Activated CD4-positive, alpha-beta T cell treated with anti-CD3 and anti-CD28 coated beads, Interleukin-10, Interleukin-2, amounts not matched to agents 100 ng/mL and 50 ng/mL, durations not matched to agents 16 hours and 8 hours (primary cell): ENCODE data around the gene ARPC2.

ENCODE experiments used
- DNase-seq: peaks from one replicate; pipeline ENCODE4 v3.0.0-alpha.2; 2020

ARPC2 gene

GRCh38 chr2:218256612-218257350 is 39.8 kb downstream of the ARPC2 start:
- DNase-seq: no peak

DNA sequence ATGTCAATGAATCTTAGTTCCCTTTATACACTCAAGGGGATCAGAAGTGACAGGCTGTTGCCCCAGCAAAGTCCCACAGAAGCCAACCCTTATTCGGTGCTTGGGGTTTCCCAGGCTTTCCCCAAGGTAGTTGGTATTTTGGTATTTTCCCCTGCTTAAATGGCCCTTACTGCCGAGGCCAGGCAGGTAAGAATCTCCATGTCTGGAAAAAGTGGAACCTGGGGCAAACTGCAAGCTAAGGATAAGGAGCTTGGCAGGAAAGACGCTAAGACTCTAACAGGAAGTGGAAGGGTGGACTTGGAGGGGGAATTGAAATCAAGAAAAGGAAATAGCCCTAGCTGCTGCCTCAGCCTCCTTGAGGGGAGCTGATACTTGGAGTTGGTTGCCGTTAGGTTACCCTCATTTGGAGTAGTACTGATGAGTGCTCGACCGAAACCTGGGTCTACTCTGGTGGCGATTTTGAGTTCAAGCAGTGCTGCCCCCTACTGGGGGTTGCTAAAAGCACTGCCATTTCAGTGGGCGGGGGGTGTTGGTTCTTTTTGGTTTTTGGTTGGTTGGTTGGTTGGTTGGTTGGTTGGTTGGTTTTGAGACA is 40.5 kb downstream of the ARPC2 start:
- DNase-seq: peak; percentile 77

DNA sequence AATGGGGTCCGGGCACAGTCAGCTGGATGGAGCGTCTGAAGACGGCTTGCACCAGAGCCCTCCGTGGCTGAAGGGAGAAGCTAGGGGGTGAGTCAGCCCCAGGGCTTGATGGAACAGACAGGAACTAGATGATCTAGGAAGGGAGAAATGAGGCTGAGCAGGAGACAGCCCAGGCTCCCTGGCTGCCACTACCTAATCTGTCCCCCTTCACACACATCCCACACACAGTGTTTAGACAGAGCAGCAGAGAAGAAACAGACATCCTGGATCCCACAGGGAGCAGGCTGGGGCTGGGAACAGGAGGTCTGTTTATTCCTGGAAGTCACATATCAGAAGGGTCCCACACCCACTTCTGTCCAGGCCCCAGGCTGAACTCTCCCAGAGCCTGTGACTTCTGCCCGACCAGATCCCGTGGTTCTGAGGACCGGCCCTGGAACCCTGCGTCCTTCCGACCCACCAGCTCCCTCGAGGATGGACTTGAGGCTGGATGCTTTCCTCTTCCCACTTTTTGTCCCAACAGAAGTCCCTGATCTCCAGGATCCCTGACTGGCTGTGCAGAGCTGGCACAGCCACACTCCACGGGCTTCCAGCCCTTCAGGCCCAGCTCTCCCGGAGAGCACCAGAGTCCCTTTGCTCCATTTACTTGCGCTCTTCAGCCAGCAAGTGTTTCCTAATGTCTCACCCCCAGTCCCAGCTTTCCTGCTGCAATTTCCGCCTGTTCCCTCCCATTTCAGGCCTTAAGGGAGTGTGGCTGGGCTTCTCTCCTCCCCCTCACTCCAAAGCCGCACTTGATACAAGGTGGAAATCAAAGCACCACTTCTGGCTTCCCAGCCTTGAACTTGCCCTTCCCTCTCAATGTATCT is 42.3 kb downstream of the ARPC2 start:
- DNase-seq: no peak

DNA sequence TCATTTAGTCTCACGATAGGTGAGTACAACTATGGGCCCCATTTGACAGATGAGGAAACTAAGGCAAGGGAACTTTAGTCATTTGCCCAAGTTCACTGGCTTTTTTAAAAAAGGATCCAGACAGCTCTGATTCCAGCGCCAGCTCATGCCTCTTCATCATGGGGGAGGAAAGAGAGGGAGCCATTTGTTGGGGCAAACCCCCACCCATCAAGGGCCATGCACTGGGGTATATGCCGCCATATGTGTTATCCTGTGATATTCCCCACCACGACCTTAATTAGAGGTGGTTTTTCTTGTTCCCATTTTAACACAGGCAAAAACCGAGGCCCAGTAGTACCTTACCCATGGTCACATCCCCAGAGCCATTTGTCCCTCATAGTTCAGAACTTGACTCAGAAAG is 43.2 kb downstream of the ARPC2 start:
- DNase-seq: no peak

DNA sequence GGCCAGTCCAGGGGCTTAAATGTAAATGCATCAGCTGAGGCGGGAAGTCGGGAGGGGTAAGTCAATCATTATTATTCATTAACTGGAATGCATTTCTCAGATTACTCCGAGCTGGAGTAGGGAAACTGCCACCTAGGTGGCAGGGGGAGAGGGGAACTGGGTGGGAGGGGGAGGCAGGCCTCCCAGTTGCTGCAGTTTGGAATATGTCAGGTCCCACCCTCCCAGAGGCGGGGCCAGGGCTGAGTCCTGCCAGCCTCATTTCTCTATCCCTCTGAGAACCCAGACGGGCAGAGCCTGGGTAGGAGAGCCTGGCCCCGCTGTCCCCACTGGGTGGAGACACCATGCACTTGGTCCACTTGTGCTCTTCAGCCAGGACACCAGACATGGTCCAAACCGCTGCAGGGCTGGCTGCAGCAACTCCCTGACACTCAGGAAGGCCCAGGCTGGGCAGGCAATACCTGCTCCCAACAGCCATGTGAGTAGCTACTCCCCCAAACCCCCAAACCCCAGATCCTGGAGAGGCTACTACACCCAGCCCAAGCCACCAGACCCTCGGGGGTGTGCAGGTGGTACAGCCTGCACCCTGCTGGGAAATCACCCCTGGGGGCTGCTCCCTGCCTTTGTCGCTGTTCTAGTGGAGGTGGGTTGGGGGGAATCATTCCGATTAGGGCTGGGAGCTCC is 43.9 kb downstream of the ARPC2 start, which contains the start of gene GPBAR1:
TSS of gene GPBAR1 (plus strand) at position 274 of the 681 bp plus-strand sequence. CDS start 1,710 bp downstream, outside the sequence.
- no peak for DNase-seq

DNA sequence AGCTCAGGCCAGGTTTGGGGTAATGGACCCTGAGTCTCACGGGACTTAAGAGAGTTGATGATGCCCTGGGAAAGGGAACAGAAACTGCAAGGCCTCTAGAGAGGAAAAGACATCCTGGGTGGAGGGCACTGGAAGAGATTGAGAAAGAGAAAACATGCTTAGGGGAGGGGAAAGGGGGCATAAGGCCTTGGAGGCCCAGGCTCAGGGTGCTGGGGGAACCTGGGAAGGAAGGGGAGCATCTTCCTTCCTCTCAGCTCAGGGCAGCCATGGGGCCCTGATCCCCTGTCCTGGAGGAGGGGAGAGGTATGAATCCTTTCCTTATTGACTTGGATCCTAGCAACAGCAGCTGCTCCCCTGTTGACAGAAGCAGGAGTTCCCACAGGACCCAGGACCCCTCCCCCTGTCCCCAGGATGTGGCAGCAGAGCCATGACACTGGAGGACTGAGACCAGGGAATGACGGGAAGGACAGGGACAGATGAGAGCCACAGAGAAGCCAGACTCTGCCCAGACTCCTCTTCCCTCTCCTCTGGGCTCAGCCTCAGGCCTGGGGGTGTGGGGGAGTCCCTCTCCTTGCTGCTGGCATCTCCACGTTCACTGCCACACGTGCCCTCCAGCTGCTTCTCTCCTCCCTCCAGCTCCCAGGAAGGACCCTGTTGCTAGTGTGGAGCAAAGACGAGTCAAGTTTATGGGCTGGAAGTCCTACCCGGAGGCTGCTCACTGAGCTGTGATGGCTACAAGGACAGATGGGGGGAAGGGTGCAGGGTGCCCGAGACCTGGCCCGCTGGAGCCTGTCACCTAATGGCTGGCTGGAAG is 44.6 kb downstream of the ARPC2 start:
- DNase-seq: no peak

- no peak for DNase-seq
These were observed 45.2 kb downstream of the ARPC2 start for GRCh38 chr2:218262237-218262600.

DNA sequence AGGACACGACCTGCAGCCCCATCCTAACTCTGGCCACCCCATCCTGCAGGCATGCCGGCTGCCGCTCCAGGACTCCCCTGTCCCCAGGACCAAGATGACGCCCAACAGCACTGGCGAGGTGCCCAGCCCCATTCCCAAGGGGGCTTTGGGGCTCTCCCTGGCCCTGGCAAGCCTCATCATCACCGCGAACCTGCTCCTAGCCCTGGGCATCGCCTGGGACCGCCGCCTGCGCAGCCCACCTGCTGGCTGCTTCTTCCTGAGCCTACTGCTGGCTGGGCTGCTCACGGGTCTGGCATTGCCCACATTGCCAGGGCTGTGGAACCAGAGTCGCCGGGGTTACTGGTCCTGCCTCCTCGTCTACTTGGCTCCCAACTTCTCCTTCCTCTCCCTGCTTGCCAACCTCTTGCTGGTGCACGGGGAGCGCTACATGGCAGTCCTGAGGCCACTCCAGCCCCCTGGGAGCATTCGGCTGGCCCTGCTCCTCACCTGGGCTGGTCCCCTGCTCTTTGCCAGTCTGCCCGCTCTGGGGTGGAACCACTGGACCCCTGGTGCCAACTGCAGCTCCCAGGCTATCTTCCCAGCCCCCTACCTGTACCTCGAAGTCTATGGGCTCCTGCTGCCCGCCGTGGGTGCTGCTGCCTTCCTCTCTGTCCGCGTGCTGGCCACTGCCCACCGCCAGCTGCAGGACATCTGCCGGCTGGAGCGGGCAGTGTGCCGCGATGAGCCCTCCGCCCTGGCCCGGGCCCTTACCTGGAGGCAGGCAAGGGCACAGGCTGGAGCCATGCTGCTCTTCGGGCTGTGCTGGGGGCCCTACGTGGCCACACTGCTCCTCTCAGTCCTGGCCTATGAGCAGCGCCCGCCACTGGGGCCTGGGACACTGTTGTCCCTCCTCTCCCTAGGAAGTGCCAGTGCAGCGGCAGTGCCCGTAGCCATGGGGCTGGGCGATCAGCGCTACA is 45.9 kb downstream of the ARPC2 start:
- no peak for DNase-seq

DNA sequence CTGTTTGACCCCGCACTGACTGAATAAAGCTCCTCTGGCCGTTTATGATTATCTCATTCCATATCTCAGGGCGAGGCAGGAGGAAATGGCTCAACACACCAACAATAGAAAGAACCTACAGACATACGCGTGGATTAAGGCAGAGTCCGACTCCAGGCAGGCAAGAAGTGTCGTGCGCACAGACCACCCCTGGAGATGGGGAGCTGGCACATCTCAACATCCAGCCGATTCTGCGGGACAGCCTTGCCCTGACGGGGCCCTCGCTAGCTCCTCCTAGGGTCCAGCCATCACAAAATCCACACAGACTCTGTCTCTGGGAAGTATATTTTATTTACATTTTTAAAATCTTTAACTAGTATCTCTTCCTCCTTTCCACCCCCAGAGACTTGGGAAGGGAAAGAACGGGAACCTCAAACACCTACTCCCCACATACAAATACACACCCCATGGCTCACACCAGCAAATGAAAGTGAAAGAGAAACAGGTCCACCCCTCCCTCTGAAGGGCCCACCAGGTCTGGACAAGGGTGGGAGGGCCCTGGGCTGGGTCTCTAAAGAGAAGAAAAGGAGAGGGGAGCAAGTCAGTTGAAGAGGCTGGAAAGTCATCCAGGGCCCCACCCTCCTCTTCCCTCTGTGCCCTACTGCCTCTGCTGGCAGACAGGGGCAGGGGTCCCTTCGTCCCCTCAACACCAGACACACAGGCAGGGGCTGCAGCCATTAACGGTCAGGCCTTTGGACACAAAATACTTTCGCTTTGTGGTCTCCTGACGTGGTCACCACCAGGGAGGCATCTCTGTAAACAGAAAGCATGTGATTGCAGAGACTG is 47.0 kb downstream of the ARPC2 start:
- no peak for DNase-seq

GRCh38 chr2:218264773-218265561 is 48.0 kb downstream of the ARPC2 start:
- no peak for DNase-seq

DNA sequence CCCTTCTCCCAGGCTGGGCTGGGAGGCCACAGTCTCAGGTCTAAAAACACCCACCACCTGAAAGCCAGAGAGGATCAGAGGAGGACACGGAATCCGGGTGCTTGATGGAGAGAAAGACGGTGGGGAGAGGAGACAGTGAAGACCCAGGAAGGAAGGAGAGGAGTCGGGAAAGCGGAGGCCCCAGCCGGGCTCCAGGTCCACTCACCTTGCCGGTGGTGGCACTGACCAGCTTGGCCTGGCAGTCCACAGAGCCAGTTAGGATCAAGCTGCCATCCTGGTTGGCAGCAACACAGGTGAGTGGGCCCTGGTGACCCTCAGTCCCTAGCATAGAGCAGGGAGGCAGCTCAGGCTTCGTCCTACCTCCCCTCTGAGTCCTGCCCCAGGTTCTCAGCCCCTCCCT is 48.6 kb downstream of the ARPC2 start:
- DNase-seq: no peak

DNA sequence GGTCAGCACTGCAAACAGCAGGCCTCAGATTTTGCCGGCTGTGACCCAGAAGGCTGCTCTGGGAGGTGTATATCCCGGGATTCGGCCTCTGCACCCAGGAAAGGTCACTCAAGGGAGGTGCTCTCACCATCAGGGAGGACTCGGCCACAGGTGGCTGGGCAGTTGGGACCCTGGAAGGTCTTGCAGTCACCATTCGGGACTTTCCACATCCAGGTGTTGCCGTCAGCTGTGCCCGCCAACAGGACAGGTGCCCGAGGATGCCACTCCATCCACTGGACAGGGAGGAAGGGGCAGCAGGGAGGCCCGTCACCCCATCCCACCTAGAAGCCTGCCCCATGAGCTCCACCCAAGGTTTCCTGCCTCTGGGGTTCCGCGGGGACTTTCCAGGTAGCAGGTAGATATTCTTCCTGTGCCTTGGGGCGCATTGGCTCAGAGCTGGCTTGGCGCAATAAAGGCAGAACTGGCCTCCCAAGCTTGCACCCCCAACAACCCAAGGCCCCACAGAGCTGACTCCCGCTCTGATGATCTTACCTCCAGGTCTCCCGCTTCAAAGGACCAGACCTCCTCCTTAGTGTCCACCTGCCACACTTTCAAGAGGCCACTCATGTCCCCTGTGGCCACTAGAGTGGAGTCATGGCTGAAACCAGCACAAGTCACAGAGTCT is 49.5 kb downstream of the ARPC2 start:
- no peak for DNase-seq

DNA sequence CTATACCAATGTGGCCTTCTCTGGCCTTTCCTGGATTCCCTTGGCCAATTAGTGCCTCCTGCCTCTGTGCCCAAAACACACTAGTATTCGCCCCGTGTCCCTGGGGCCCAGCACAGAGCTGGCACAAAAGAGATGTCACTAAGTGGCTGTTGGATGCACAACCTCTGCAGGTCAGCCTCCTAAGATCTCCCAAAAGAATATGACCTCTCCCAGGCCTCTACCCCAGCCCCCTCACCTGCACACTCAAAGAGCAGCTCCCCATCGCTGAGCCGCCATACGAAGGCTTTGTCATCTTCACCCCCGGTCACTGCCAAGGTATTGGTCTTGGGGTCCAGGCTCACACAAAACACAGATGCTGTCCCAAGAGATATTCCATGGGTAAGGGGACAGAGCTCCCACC is 50.3 kb downstream of the ARPC2 start:
- DNase-seq: no peak

DNA sequence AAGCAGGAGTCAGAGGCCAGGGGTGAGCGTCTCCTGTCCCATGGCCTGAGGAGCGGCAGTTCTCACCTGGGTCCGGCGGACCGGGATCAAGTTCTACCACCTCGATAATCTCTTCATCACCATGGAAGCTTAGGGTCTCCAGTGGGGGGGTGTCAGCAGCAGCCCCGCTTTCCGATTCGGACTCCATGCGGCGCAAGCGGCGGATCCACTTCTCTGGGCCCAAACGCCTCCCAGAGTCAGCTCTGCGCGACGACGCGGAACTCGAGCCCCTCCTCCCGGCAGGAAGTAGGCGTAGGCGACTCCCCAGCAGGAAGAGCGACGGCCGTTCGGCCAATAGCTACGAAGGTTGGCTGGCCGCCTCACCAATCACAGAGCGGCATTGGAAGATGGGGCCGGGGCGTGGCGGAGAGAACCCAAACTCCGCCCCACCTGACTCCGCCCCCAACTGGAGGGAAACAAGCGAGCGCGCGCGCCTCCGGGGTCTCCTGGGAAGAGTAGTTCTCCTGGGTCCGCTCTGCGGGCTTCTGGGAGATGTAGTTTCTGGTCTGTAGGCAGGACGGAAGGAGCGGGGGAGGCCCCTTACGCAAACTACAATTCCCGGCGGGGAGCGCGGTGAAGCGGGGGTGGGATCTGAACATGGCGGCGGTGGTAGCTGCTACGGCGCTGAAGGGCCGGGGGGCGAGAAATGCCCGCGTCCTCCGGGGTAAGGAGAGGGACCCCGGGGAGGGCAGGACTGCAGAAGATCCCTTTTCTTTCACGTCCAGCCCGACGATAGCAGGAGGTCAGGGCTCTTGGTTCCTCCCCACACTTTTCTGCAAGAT is 53.1 kb downstream of the ARPC2 start, which contains the start of the genes AAMP and PNKD:
TSS of gene AAMP (minus strand) at position 238 of the 821 bp plus-strand sequence. CDS start at position 187, 51 bp downstream.
TSS of gene PNKD (plus strand) at position 620 of the 821 bp plus-strand sequence. CDS start at position 637, 17 bp downstream.
- peak; percentile 100 for DNase-seq

DNA sequence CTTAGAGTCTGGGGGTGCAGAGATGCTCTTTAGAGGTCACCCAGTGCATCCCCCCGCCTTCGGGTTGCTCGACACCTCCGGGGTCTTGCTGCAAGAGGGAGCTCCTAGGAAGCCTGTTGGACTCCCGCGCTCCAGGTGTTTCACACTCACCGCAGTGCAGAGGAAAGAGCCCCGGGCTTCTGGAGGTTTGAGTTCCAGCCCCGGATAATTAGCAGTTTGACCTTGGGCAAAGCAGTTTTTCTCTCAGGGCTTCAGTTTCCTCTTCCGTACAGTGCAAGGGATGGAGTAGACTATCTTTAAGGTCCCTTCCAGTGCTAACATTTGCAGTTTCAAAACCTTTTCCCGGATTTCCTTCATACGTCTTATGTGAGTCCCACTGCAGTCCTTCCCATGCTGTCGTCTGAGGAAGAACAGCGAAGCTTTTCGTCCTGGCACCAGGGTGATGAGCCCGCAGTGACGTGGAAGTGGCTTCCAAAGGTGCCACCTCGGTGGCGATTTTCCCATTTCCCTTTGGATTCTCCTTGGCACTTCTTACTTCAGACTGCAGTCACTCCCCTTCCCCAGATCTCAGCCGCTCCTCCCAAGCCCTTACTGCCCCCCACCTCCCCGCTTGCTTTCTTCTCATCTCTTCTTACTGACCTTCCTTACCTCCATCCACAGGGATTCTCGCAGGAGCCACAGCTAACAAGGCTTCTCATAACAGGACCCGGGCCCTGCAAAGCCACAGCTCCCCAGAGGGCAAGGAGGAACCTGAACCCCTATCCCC is 53.9 kb downstream of the ARPC2 start:
- no peak for DNase-seq

DNA sequence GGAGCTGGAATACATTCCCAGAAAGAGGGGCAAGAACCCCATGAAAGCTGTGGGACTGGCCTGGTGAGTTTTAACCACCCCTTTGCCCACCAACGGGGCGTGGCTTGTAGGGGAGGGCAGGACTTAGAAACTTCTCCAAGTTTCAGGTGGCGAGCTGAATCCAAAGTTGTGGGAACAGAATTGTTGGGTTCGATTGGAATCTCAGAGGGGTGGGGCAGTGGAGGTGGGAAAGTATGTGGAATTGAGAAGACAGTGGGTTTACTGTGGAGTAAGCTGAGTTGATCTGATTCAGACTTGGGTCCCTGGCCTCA is 54.5 kb downstream of the ARPC2 start:
- DNase-seq: no peak
